K562 (cell line): ENCODE data around the gene GIPC3. TPM values are rescaled to one million over a fixed set of nuclear protein-coding genes. Genes with fewer than 3 reads are reported as not detected.

Experiments
- ATAC-seq: fragments of 200-7000 bp; cut with Tn5 transposase; 3 replicates; pipeline ENCODE4 v1.9.1; 2020; ENCODE audit warnings: moderate library complexity
- BruUV-seq: library from RNA; stranded (reverse); fragments of 400-500 nt; replicated peaks from 2 replicates; lab custom pipeline; 2021; lab: Mats Ljungman, UMichigan
- CTCF ChIA-PET: fragments of 300-600 bp; formaldehyde crosslinking; extraction: SDS; loops from one replicate; lab custom pipeline; 2021; ENCODE audit warnings: low intra/inter-chr PET ratio; lab: Yijun Ruan, JAX
- POLR2A ChIA-PET: fragments of 300-600, 350-650 bp; sonication (Branson Sonifier 250); formaldehyde crosslinking; extraction: SDS; loops from one replicate; lab custom pipeline; 2021; ENCODE audit warnings: antibody characterized with exemption, inconsistent platforms; lab: Yijun Ruan, JAX
- DNase-seq, 4 experiments: peaks; one replicate each; pipeline versions ENCODE4 v3.0.0 to v3.0.0-alpha.2; 2011 to 2018; ENCODE audit warnings: low spot score in 3 of 4, mixed read lengths in 3 of 4; ENCODE audit errors: extremely low read depth in 1 of 4
- FAIRE-seq: peaks from 2 replicates; lab custom pipeline; 2011; peaks lifted over from hg19 to GRCh38; lab: Jason Lieb, UNC
- H2AFZ ChIP-seq: 2 replicates; pipeline ENCODE4 v1.6.0; 2011; ENCODE audit warnings: low read depth, low read length, control low read depth, inconsistent platforms
- H3K27ac ChIP-seq: fragments of 200-600 bp; 3 replicates; pipeline ENCODE4 v1.8.0; 2011; ENCODE audit warnings: low read depth, mild to moderate bottlenecking, control low read depth, inconsistent platforms, low read length, moderate library complexity, mixed read lengths; ENCODE audit errors: extremely low read depth
- H3K27me3 ChIP-seq, 2 experiments: fragments of 300-600 bp in 1 of 2; 2 replicates in 1 of 2; 3 replicates in 1 of 2; pipeline versions ENCODE4 v1.6.0 to v1.8.0; 2011; ENCODE audit warnings: inconsistent platforms in 2 of 2, low read length in 2 of 2, mild to moderate bottlenecking in 1 of 2, mixed read lengths in 1 of 2, moderate library complexity in 1 of 2; ENCODE audit not compliant: control insufficient read depth in 2 of 2, insufficient read depth in 2 of 2
- H3K36me3 ChIP-seq: fragments of 300-600 bp; 3 replicates; pipeline ENCODE4 v1.8.0; 2011; ENCODE audit warnings: mild to moderate bottlenecking, low read length, inconsistent platforms; ENCODE audit not compliant: control insufficient read depth, insufficient read depth
- H3K4me1 ChIP-seq, 2 experiments: fragments of 200-600 bp in 1 of 2; replicated peaks in 1 of 2; 2 replicates in 1 of 2; 3 replicates in 1 of 2; pipeline versions ENCODE4 v1.5.1 to v1.8.0; 2011; ENCODE audit warnings: inconsistent platforms in 2 of 2, low read length in 2 of 2, mild to moderate bottlenecking in 1 of 2, mixed read lengths in 1 of 2, moderate library complexity in 1 of 2; ENCODE audit not compliant: control insufficient read depth in 2 of 2, insufficient read depth in 2 of 2
- H3K4me2 ChIP-seq: 2 replicates; pipeline ENCODE4 v1.6.1; 2011; ENCODE audit warnings: low read length, control low read depth, inconsistent platforms, mixed read lengths; ENCODE audit not compliant: insufficient read depth
- H3K4me3 ChIP-seq: fragments of 200-600 bp; sonication (generic), shearing (Covaris generic); 2 replicates; pipeline ENCODE4 v1.5.1; 2016; ENCODE audit warnings: control low read depth, inconsistent platforms
- H3K79me2 ChIP-seq: fragments of 200-600 bp; 3 replicates; pipeline ENCODE4 v1.8.0; 2011; ENCODE audit warnings: low read length, inconsistent platforms; ENCODE audit not compliant: control insufficient read depth, insufficient read depth
- H3K9ac ChIP-seq, 2 experiments: 2 replicates each; pipeline versions ENCODE4 v1.6.0 to v1.6.1; 2011; ENCODE audit warnings: low read depth in 2 of 2, low read length in 2 of 2, control low read depth in 1 of 2, inconsistent platforms in 1 of 2, mild to moderate bottlenecking in 1 of 2, mixed read lengths in 1 of 2; ENCODE audit not compliant: insufficient read depth in 1 of 2
- H3K9me1 ChIP-seq: one replicate; pipeline ENCODE4 v1.6.0; 2011; ENCODE audit warnings: inconsistent platforms, mild to moderate bottlenecking, low read length, moderate library complexity; ENCODE audit not compliant: control insufficient read depth, insufficient read depth
- H3K9me3 ChIP-seq: replicated peaks from 2 replicates; pipeline ENCODE4 v1.5.1; 2011; ENCODE audit warnings: low read depth, low read length, inconsistent platforms; ENCODE audit not compliant: control insufficient read depth, insufficient read depth
- H4K20me1 ChIP-seq: replicated peaks from 2 replicates; pipeline ENCODE4 v1.6.1; 2011; ENCODE audit warnings: low read length, inconsistent platforms, mixed read lengths; ENCODE audit not compliant: control insufficient read depth, insufficient read depth
- ASH1L ChIP-seq: fragments of 450-650 bp; IDR thresholded peaks from 2 replicates; pipeline ENCODE4 v1.6.1; 2018; ENCODE audit warnings: borderline replicate concordance, mild to moderate bottlenecking, low read depth; ENCODE audit not compliant: partially characterized antibody
- KLF16 ChIP-seq: IDR thresholded peaks from 2 replicates; pipeline ENCODE4 v1.6.1; 2016; ENCODE audit warnings: antibody characterized with exemption
- KLF6 ChIP-seq: fragments of 250-450 bp; sonication (Bioruptor Pico); IDR thresholded peaks from 2 replicates; pipeline ENCODE4 v1.4.0; 2020; ENCODE audit warnings: mild to moderate bottlenecking, moderate library complexity, borderline replicate concordance
- MCM7 ChIP-seq, 2 experiments: fragments of 450-650 bp; IDR thresholded peaks; 2 replicates each; pipeline ENCODE4 v1.6.1; 2016 to 2018
- PHF20 ChIP-seq: fragments of 450-650 bp; IDR thresholded peaks from 2 replicates; pipeline ENCODE4 v1.6.1; 2018; ENCODE audit not compliant: partially characterized antibody
- TEAD2 ChIP-seq: fragments of 450-650 bp; IDR thresholded peaks from 2 replicates; pipeline ENCODE4 v1.6.1; 2016; ENCODE audit warnings: missing genetic modification characterization, control low read depth, missing compliant biosample characterization
- ZFP30 ChIP-seq: fragments of 250-450 bp; sonication (Bioruptor Pico); IDR thresholded peaks from 2 replicates; pipeline ENCODE4 v1.8.0; 2022; ENCODE audit warnings: moderate library complexity, mild to moderate bottlenecking, inconsistent platforms, borderline replicate concordance
- ZNF224 ChIP-seq: sonication (generic); formaldehyde crosslinking; IDR thresholded peaks from 2 replicates; pipeline ENCODE4 v1.8.0; 2022; ENCODE audit warnings: mild to moderate bottlenecking, missing genetic modification reagents
- ZNF23 ChIP-seq: fragments of 250-450 bp; sonication (Bioruptor Pico); IDR thresholded peaks from 2 replicates; pipeline ENCODE4 v1.4.0; 2020; ENCODE audit warnings: mild to moderate bottlenecking
- ZNF830 ChIP-seq: fragments of 250-450 bp; sonication (Bioruptor Pico); IDR thresholded peaks from 2 replicates; pipeline ENCODE4 v1.5.0; 2021; ENCODE audit warnings: mild to moderate bottlenecking
- WGBS: fragments of 100-300 bp; shearing (Covaris generic); methylation state at CpG from one replicate; pipeline ENCODE4 v1.1.6; 2016; ENCODE audit warnings: low coverage, mixed read lengths; ENCODE audit not compliant: insufficient coverage; ENCODE audit errors: missing lambda C conversion rate; 5-methylcytosine and 5-hydroxymethylcytosine counted together
- in situ Hi-C: fragments of 300-500 bp; cut with MboI; formaldehyde crosslinking; loops from 4 replicates; pipeline ENCODE4 v1.15.0; 2018; ENCODE audit warnings: inconsistent platforms, mixed read lengths
- intact Hi-C: fragments of 100-400 bp; cut with micrococcal nuclease; formaldehyde crosslinking; loops from 2 replicates; pipeline ENCODE4 v1.14.2; 2022
- polyA plus RNA-seq, 8 experiments: library from polyadenylated mRNA; depleted of rRNA in 4 of 8; stranded (reverse) in 5 of 8; unstranded in 3 of 8; fragments of >200 nt; fragmentation: Nextera tagmentation in 2 of 8; fragmentation: Illumina TruSeq in 1 of 8; extraction: Ambion mirVana in 2 of 8; extraction: Trizol in 1 of 8; gene quantifications; 2 replicates each; pipeline versions ENCODE4 v1.2.1 to v1.2.3, GENCODE V29; 2011 to 2014; ENCODE audit warnings: inconsistent platforms in 1 of 8, missing spikeins in 1 of 8
- total RNA-seq, 7 experiments: library from RNA; depleted of rRNA in 6 of 7; stranded (reverse); fragments of >200 nt in 6 of 7; fragmentation: Illumina TruSeq in 2 of 7; extraction: Trizol in 2 of 7; gene quantifications; 2 replicates each; pipeline versions ENCODE4 v1.2.1 to v1.2.3, GENCODE V29; 2011 to 2021; ENCODE audit warnings: low replicate concordance in 1 of 7
- TF ChIP-seq, protein P1 (sequence below): fragments of 250-450 bp; sonication (Bioruptor Pico); IDR thresholded peaks from 2 replicates; pipeline ENCODE4 v1.8.0; 2022; ENCODE audit warnings: inconsistent platforms
- TF ChIP-seq, protein P2 (sequence below): sonication (generic); formaldehyde crosslinking; IDR thresholded peaks from 2 replicates; pipeline ENCODE4 v1.5.0; 2020; ENCODE audit warnings: missing genetic modification reagents
- TF ChIP-seq, protein P3 (sequence below): fragments of 450-650 bp; IDR thresholded peaks from 2 replicates; pipeline ENCODE4 v1.6.1; 2016
- TF ChIP-seq, protein P4 (sequence below): fragments of 250-450 bp; sonication (Bioruptor Pico); IDR thresholded peaks from 2 replicates; pipeline ENCODE4 v1.8.0; 2021; ENCODE audit warnings: moderate library complexity, mild to moderate bottlenecking, inconsistent platforms

The GIPC3 gene
- total and polyA plus RNA-seq, 9 of the 15 experiments (the other 6 are each of a cell fraction or from before 2014, with no cell fraction given): 0.03 to 3.6 (median 1.5) TPM; not detected in 1

DNA sequence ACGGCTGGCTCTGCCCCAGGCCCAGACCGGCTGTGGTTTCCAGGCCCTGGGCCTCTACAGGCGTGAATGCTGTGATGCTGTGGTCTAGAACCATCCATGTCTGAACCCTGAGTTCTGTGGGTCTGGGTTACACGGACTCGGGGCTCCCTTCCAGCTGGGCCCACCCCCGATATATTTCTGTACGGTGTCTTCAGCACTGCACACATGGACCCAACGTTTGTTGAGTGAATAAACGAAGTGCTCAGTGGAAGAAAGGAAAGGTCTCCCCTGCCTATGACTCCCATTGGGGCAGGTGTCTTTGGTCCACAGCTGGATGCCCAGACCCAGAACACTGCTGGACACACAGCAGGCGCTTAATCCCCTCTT is 39.6 kb upstream of the GIPC3 start:
- in situ Hi-C loops (no loop called here), intact Hi-C loops (loop anchor here (1.0 to 10.0 kb wide), 2 partner anchors 32 to 59 kb away; partner anchors contain the start of gene TBXA2R)
- Histone ChIP-seq H3K36me3 (peaks cover 68% of the 10 kb centered on the region; the same call in 2 of the 3 replicates), H3K4me2 (no peak overlapping the region), H3K27me3 (no peaks in the 10 kb centered on the region), H3K9me1 (no peaks in the 10 kb centered on the region), H3K4me3 (no peak overlapping the region), H4K20me1 (peaks cover 5% of the 10 kb centered on the region; the same call in 1 of the 2 replicates), H3K4me1 (peaks cover 0 to 49% of the 10 kb centered on the region in 2 experiments; a peak in 3 of 5 replicates), H3K27ac (no peak overlapping the region), H3K9me3 (no peaks in the 10 kb centered on the region), H3K9ac (no peak overlapping the region), H2AFZ (no peak overlapping the region), H3K79me2 (no peaks in the 10 kb centered on the region)
- WGBS: 82% methylated on average over 9 of the region's 10 CpGs
- no TSS peak for BruUV-seq
- TF ChIP-seq, protein P1, sequence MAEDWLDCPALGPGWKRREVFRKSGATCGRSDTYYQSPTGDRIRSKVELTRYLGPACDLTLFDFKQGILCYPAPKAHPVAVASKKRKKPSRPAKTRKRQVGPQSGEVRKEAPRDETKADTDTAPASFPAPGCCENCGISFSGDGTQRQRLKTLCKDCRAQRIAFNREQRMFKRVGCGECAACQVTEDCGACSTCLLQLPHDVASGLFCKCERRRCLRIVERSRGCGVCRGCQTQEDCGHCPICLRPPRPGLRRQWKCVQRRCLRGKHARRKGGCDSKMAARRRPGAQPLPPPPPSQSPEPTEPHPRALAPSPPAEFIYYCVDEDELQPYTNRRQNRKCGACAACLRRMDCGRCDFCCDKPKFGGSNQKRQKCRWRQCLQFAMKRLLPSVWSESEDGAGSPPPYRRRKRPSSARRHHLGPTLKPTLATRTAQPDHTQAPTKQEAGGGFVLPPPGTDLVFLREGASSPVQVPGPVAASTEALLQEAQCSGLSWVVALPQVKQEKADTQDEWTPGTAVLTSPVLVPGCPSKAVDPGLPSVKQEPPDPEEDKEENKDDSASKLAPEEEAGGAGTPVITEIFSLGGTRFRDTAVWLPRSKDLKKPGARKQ (CRISPR knock-in tag): no peak
- TF ChIP-seq KLF16 (no peak), MCM7 (IDR thresholded peaks at IDR 0.05) (no peak), PHF20 (no peak), TEAD2 (tag) (no peak), ZNF23 (CRISPR knock-in tag) (no peak), ASH1L (no peak), KLF6 (CRISPR knock-in tag) (no peak), ZFP30 (CRISPR knock-in tag) (no peak), ZNF224 (CRISPR knock-in tag) (no peak), ZNF830 (CRISPR knock-in tag) (no peak)
- TF ChIP-seq, protein P2, sequence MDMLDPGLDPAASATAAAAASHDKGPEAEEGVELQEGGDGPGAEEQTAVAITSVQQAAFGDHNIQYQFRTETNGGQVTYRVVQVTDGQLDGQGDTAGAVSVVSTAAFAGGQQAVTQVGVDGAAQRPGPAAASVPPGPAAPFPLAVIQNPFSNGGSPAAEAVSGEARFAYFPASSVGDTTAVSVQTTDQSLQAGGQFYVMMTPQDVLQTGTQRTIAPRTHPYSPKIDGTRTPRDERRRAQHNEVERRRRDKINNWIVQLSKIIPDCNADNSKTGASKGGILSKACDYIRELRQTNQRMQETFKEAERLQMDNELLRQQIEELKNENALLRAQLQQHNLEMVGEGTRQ (CRISPR knock-in tag): no peak
- TF ChIP-seq, protein P3, sequence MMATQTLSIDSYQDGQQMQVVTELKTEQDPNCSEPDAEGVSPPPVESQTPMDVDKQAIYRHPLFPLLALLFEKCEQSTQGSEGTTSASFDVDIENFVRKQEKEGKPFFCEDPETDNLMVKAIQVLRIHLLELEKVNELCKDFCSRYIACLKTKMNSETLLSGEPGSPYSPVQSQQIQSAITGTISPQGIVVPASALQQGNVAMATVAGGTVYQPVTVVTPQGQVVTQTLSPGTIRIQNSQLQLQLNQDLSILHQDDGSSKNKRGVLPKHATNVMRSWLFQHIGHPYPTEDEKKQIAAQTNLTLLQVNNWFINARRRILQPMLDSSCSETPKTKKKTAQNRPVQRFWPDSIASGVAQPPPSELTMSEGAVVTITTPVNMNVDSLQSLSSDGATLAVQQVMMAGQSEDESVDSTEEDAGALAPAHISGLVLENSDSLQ: no peak
- TF ChIP-seq, protein P4, sequence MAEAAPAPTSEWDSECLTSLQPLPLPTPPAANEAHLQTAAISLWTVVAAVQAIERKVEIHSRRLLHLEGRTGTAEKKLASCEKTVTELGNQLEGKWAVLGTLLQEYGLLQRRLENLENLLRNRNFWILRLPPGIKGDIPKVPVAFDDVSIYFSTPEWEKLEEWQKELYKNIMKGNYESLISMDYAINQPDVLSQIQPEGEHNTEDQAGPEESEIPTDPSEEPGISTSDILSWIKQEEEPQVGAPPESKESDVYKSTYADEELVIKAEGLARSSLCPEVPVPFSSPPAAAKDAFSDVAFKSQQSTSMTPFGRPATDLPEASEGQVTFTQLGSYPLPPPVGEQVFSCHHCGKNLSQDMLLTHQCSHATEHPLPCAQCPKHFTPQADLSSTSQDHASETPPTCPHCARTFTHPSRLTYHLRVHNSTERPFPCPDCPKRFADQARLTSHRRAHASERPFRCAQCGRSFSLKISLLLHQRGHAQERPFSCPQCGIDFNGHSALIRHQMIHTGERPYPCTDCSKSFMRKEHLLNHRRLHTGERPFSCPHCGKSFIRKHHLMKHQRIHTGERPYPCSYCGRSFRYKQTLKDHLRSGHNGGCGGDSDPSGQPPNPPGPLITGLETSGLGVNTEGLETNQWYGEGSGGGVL (CRISPR knock-in tag): no peak
- POLR2A ChIA-PET: interaction anchor here (0.7 to 1.3 kb wide), 3 partner anchors 11 to 153 kb away, joined by 3 to 5 read pairs (median 3); partner anchors contain the start of gene MFSD12
- ATAC-seq (no peak), DNase-seq (no peak), FAIRE-seq (no peak)
- CTCF ChIA-PET: interaction anchor here (1.0 to 2.1 kb wide), 3 partner anchors 73 to 307 kb away, joined by 3 to 19 read pairs (median 3); no protein-coding TSS in a partner anchor
